Breast epithelium (tissue), 3 donors: Measurements from ENCODE around the gene DHDH.

Experiments
- POLR2A ChIP-seq: fragments of 450-650 bp; IDR thresholded peaks from one replicate; pipeline ENCODE4 v1.6.1; 2016; ENCODE audit warnings: antibody characterized with exemption, mild to moderate bottlenecking, moderate library complexity
- TF ChIP-seq, protein P1 (sequence below), 3 donors: fragments of 450-650 bp; IDR thresholded peaks; one replicate each; pipeline ENCODE4 v1.5.1; 2016 to 2017; ENCODE audit warnings: antibody characterized with exemption in 3 of 3, mild to moderate bottlenecking in 3 of 3, moderate library complexity in 3 of 3

DNA sequence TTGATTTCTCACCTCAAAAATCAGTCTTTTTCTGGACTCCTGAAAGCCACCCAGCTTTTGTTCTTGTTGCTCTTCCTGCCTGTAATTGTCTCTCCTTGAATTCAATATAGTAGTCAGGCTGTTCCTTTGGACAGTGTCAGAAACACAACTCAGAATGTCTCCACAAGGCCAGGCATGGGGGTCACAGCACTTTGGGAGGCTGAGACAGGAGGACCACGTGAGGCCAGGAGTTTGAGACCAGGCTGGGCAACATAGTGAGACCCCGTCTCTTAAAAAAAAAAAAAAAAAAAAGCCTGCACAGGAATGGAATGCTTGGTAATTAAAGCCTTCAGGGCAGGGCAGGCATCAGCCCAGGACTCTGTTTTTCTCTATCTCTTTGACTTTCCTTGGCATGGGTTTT is 12.3 kb downstream of the DHDH start:
- TF ChIP-seq, protein P1, sequence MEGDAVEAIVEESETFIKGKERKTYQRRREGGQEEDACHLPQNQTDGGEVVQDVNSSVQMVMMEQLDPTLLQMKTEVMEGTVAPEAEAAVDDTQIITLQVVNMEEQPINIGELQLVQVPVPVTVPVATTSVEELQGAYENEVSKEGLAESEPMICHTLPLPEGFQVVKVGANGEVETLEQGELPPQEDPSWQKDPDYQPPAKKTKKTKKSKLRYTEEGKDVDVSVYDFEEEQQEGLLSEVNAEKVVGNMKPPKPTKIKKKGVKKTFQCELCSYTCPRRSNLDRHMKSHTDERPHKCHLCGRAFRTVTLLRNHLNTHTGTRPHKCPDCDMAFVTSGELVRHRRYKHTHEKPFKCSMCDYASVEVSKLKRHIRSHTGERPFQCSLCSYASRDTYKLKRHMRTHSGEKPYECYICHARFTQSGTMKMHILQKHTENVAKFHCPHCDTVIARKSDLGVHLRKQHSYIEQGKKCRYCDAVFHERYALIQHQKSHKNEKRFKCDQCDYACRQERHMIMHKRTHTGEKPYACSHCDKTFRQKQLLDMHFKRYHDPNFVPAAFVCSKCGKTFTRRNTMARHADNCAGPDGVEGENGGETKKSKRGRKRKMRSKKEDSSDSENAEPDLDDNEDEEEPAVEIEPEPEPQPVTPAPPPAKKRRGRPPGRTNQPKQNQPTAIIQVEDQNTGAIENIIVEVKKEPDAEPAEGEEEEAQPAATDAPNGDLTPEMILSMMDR (IDR thresholded peaks at IDR 0.05), result no peak
- no peak for TF ChIP-seq POLR2A
